ENCODE measurements around the gene TUBGCP2.

DNA sequence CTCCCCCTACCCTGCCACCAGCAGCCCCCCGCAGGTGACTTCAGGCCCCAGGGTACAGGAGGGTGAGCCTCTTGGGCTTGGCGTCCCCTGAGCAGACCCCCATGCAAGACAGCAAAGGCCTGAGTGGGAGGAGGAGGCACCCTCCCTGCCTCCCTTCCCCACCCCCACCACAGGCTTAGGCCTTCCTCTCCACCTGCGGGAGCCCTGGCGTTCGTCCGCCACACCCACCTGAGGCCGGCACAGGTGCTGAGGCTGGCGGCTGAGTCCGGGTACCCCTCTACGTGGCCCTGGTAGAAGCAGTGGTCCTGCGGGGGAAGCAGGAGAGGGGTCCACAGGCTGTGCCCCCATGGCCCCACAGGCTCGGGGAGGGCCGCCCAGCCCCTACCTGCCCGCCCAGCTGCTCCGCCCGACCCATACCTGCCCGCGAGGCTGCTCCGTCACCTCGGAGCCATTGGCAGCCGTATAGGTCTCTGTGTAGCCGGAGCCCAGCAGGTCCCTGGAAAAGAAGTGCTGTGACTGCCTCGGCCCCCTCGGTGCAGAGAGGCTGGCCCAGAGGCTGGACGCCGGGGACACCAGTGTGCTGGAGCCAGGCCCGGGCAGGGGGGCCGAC lies 35.0 kb downstream of the TUBGCP2 start:
- no peak for TF ChIP-seq CTCF (optimal IDR thresholded peaks at IDR 0.05 in 1 of 3, IDR thresholded peaks at IDR 0.05 in 1 of 3, conservative IDR thresholded peaks at IDR 0.05 in 1 of 3; ENCODE audit: extremely low read depth in 1 of 3, insufficient read depth in 2 of 3, low read length in 3 of 3)
- TF ChIP-seq EZH2 (IDR thresholded peaks at IDR 0.05; ENCODE audit: low read length) = no peak

All from keratinocyte (primary cell).